Left ventricle myocardium superior (tissue), 1 donor: ENCODE results near the gene TMPRSS12. TPM values are rescaled to one million over a fixed set of nuclear protein-coding genes. Genes with fewer than 3 reads are reported as not detected.

Experiments used
- total RNA-seq: library from RNA; stranded (reverse); fragmentation: NEBNext Ultra II Directional; extraction: Animal tissue kit (Norgen Biotek cat#: 25700); gene quantifications from one replicate; pipeline ENCODE4 v1.2.1, GENCODE V29; 2021
- donor health status: DM: no; HTN: yes; CAD: no; lungs with severe emphysema.

The TMPRSS12 gene
- total RNA-seq, 1 donor from 2014 or later: not detected

Other genes starting within 250 kb of the TMPRSS12 start
- 25.9 TPM for gene ATF1, start 78.8 kb upstream of the TMPRSS12 start, total RNA-seq
- not detected for gene HIGD1C, start 109.6 kb downstream of the TMPRSS12 start, total RNA-seq
- 22.9 TPM for gene SLC11A2, start 183.5 kb downstream of the TMPRSS12 start, total RNA-seq
- gene LETMD1, start 205.4 kb downstream of the TMPRSS12 start, total RNA-seq: 19.3 TPM
- 18.8 TPM for gene CSRNP2, start 240.7 kb downstream of the TMPRSS12 start, total RNA-seq